Measurements from ENCODE around the gene EMC10.

EMC10 gene

GRCh38 chr19:50458396-50459066 is 17.8 kb upstream of the EMC10 start:
- H2AFZ ChIP-seq (ENCODE audit: low read length): no peak overlapping the region

GRCh38 chr19:50459067-50459456 is 17.2 kb upstream of the EMC10 start:
- Histone ChIP-seq H2AFZ (ENCODE audit: low read length) (no peak overlapping the region), H3K4me2 (ENCODE audit: low read depth, low read length) (no peak overlapping the region), H3K4me1 (ENCODE audit: low read length) (peaks cover 5% of the 10 kb centered on the region; the same call in 1 of the 2 replicates), H3K79me2 (ENCODE audit: low read length) (no peaks in the 10 kb centered on the region), H3K9me3 (replicated peaks; ENCODE audit: insufficient read depth, low read length) (no peaks in the 10 kb centered on the region), H3K9me2 (replicated peaks; ENCODE audit: insufficient read depth, low read length) (no peaks in the 10 kb centered on the region), H3K4me3 (ENCODE audit: low read length) (no peak overlapping the region), H3F3A (ENCODE audit: insufficient read depth, low read length) (peaks cover 4% of the 10 kb centered on the region), H3K9ac (ENCODE audit: low read length) (no peak overlapping the region), H3K36me3 (replicated peaks; ENCODE audit: insufficient read depth, low read length) (no peaks in the 10 kb centered on the region), H4K20me1 (ENCODE audit: insufficient read depth, low read length) (no peaks in the 10 kb centered on the region), H3K27ac (ENCODE audit: low read length) (no peak overlapping the region), H3K27me3 (replicated peaks; ENCODE audit: insufficient read depth, low read length) (peaks cover 59% of the 10 kb centered on the region)
- no peak for DNase-seq
- TF ChIP-seq EZH2phosphoT487 (IDR thresholded peaks at IDR 0.05; ENCODE audit: low read length): no peak
- TF ChIP-seq CTCF (IDR thresholded peaks at IDR 0.05; ENCODE audit: low read length): no peak
- no peak for TF ChIP-seq EZH2 (optimal IDR thresholded peaks at IDR 0.05; ENCODE audit: low read depth, low read length)

More at GRCh38 chr19:50458396-50459066, 17.8 kb upstream of the EMC10 start:
- H3K27me3 ChIP-seq (replicated peaks; ENCODE audit: insufficient read depth, low read length): peaks cover 60% of the 10 kb centered on the region
- H3K9me3 ChIP-seq (replicated peaks; ENCODE audit: insufficient read depth, low read length): no peaks in the 10 kb centered on the region
- H3K4me3 ChIP-seq (ENCODE audit: low read length): no peak overlapping the region
- no peak overlapping the region for H3K9ac ChIP-seq (ENCODE audit: low read length)
- H3K27ac ChIP-seq (ENCODE audit: low read length): no peak overlapping the region
- no peak for DNase-seq
- H3F3A ChIP-seq (ENCODE audit: insufficient read depth, low read length): peaks cover 4% of the 10 kb centered on the region
- H4K20me1 ChIP-seq (ENCODE audit: insufficient read depth, low read length): no peaks in the 10 kb centered on the region
- H3K79me2 ChIP-seq (ENCODE audit: low read length): no peaks in the 10 kb centered on the region
- H3K36me3 ChIP-seq (replicated peaks; ENCODE audit: insufficient read depth, low read length): no peaks in the 10 kb centered on the region
- peaks cover 5% of the 10 kb centered on the region; the same call in 1 of the 2 replicates for H3K4me1 ChIP-seq (ENCODE audit: low read length)
- no peak overlapping the region for H3K4me2 ChIP-seq (ENCODE audit: low read depth, low read length)
- TF ChIP-seq EZH2phosphoT487 (IDR thresholded peaks at IDR 0.05; ENCODE audit: low read length): no peak
- no peak for TF ChIP-seq CTCF (IDR thresholded peaks at IDR 0.05; ENCODE audit: low read length)
- TF ChIP-seq EZH2 (optimal IDR thresholded peaks at IDR 0.05; ENCODE audit: low read depth, low read length): no peak
- no peaks in the 10 kb centered on the region for H3K9me2 ChIP-seq (replicated peaks; ENCODE audit: insufficient read depth, low read length)

- no peaks in the 10 kb centered on the region for H3K9me2 ChIP-seq (replicated peaks; ENCODE audit: insufficient read depth, low read length)
- H3K4me1 ChIP-seq (ENCODE audit: low read length): peaks cover 5% of the 10 kb centered on the region; the same call in 1 of the 2 replicates
- H3K27ac ChIP-seq (ENCODE audit: low read length): no peak overlapping the region
- H3K9me3 ChIP-seq (replicated peaks; ENCODE audit: insufficient read depth, low read length): no peaks in the 10 kb centered on the region
- H3K9ac ChIP-seq (ENCODE audit: low read length): no peak overlapping the region
- H4K20me1 ChIP-seq (ENCODE audit: insufficient read depth, low read length): no peaks in the 10 kb centered on the region
- H3K4me3 ChIP-seq (ENCODE audit: low read length): no peak overlapping the region
- H3F3A ChIP-seq (ENCODE audit: insufficient read depth, low read length): peaks cover 4% of the 10 kb centered on the region
- H3K36me3 ChIP-seq (replicated peaks; ENCODE audit: insufficient read depth, low read length): no peaks in the 10 kb centered on the region
- no peak for DNase-seq
- H3K4me2 ChIP-seq (ENCODE audit: low read depth, low read length): peak overlapping the region; percentile 74; the same call in 1 of the 2 replicates
- no peaks in the 10 kb centered on the region for H3K79me2 ChIP-seq (ENCODE audit: low read length)
- H2AFZ ChIP-seq (ENCODE audit: low read length): peak overlapping the region; percentile 6; the same call in 1 of the 2 replicates
- peaks cover 61% of the 10 kb centered on the region for H3K27me3 ChIP-seq (replicated peaks; ENCODE audit: insufficient read depth, low read length)
- TF ChIP-seq CTCF (IDR thresholded peaks at IDR 0.05; ENCODE audit: low read length) (no peak), EZH2 (optimal IDR thresholded peaks at IDR 0.05; ENCODE audit: low read depth, low read length) (no peak), EZH2phosphoT487 (IDR thresholded peaks at IDR 0.05; ENCODE audit: low read length) (no peak)
Measured at GRCh38 chr19:50459638-50460037, 16.7 kb upstream of the EMC10 start.
